CD4-positive, CD25-positive, alpha-beta regulatory T cell (primary cell): ENCODE results near the gene EHMT1. TPM values are rescaled to one million over a fixed set of nuclear protein-coding genes. Genes with fewer than 3 reads are reported as not detected.
A peak's percentile ranks its signal among the peaks of the same experiment; 100 is the strongest.

ENCODE experiments used
- ATAC-seq, 2 donors: fragments of 150-1000 bp; cut with Tn5 transposase; one replicate each; pipeline ENCODE4 v1.10.0; 2021; ENCODE audit warnings: low read depth in 2 of 2, moderate number of reproducible peaks in 2 of 2, moderate library complexity in 1 of 2
- DNase-seq, 3 donors: peaks; one replicate each; pipeline versions ENCODE4 v3.0.0 to v3.0.0-alpha.2; 2012 to 2022; ENCODE audit warnings: mixed read lengths in 1 of 3
- H3K27ac ChIP-seq: one replicate; pipeline ENCODE4 v1.7.0; 2013; ENCODE audit warnings: mild to moderate bottlenecking, low read length; ENCODE audit not compliant: insufficient read depth, poor library complexity, severe bottlenecking
- H3K27me3 ChIP-seq: one replicate; pipeline ENCODE4 v1.7.0; 2013; ENCODE audit warnings: low read length; ENCODE audit not compliant: control insufficient read depth, insufficient read depth
- H3K36me3 ChIP-seq: one replicate; pipeline ENCODE4 v1.7.0; 2013; ENCODE audit warnings: mild to moderate bottlenecking, low read length, moderate library complexity; ENCODE audit not compliant: control insufficient read depth, insufficient read depth
- H3K4me1 ChIP-seq: 2 replicates; pipeline ENCODE4 v1.7.0; 2013; ENCODE audit warnings: mild to moderate bottlenecking, low read length; ENCODE audit not compliant: insufficient read depth, control insufficient read depth, poor library complexity, severe bottlenecking
- H3K4me3 ChIP-seq: one replicate; pipeline ENCODE4 v1.7.0; 2013; ENCODE audit warnings: low read depth, mild to moderate bottlenecking, low read length, moderate library complexity
- H3K9me3 ChIP-seq, 2 experiments: 1 replicate in 1 of 2; 2 replicates in 1 of 2; pipeline ENCODE4 v1.7.0; 2013; ENCODE audit warnings: low read length in 2 of 2, mild to moderate bottlenecking in 1 of 2, moderate library complexity in 1 of 2; ENCODE audit not compliant: control insufficient read depth in 2 of 2
- H3K27ac Mint-ChIP-seq, 3 donors: one replicate each; pipeline ENCODE4 v1.8.0; 2020 to 2022; ENCODE audit warnings: mild to moderate bottlenecking in 3 of 3, mixed read lengths in 3 of 3, moderate library complexity in 2 of 3
- H3K27me3 Mint-ChIP-seq: one replicate; pipeline ENCODE4 v1.8.0; 2022; ENCODE audit warnings: mild to moderate bottlenecking, mixed read lengths
- H3K36me3 Mint-ChIP-seq: one replicate; pipeline ENCODE4 v1.8.0; 2020; ENCODE audit warnings: mixed read lengths
- H3K4me1 Mint-ChIP-seq, 4 donors: one replicate each; pipeline ENCODE4 v1.8.0; 2020 to 2022; ENCODE audit warnings: mixed read lengths in 4 of 4, mild to moderate bottlenecking in 1 of 4
- H3K4me3 Mint-ChIP-seq, 4 donors: one replicate each; pipeline ENCODE4 v1.8.0; 2020 to 2022; ENCODE audit warnings: mild to moderate bottlenecking in 4 of 4, mixed read lengths in 4 of 4, moderate library complexity in 3 of 4
- H3K9me3 Mint-ChIP-seq, 7 donors: one replicate each; pipeline ENCODE4 v1.8.0; 2020 to 2022; ENCODE audit warnings: mixed read lengths in 7 of 7, mild to moderate bottlenecking in 3 of 7, moderate library complexity in 2 of 7
- polyA plus RNA-seq, 4 donors: library from polyadenylated mRNA; unstranded; fragments of 300-500 nt; fragmentation: Illumina TruSeq; gene quantifications; one replicate each; pipeline ENCODE4 v1.2.3, GENCODE V29; 2021
- total RNA-seq: library from RNA; stranded (reverse); gene quantifications from one replicate; pipeline ENCODE4 v1.2.3, GENCODE V29; 2022

EHMT1 gene
- total and polyA plus RNA-seq, 5 donors from 2014 or later = 17.9 to 142 (median 20.0) TPM

DNA sequence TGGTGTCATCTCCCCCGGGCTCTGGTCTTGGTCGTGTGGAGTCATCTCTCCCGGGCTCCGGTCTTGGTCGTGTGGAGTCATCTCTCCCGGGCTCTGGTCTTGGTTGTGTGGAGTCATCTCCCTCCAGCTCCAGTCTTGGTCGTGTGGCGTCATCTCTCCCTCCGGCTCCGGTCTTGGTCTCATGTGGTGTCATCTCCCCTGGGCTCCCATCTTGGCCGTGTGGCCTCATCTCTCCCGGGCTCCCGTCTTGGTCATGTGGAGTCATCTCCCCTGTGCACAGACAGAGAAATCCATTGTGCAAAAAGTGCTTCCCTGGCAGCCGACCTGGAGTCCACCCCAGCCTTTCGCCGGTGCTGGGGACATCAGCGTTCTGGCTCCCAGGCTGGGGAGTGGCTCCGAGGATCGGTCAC, 167.7 kb downstream of the EHMT1 start:
- Mint-ChIP-seq H3K9me3 (no peaks in the 10 kb centered on the region), H3K36me3 (peaks cover 24% of the 10 kb centered on the region), H3K27ac (no peak overlapping the region), H3K27me3 (no peaks in the 10 kb centered on the region), H3K4me1 (peaks cover 0 to 8% (median 5%) of the 10 kb centered on the region in 4 donors), H3K4me3 (no peak overlapping the region)
- no peak overlapping the region for H3K27ac ChIP-seq
- H3K36me3 ChIP-seq = peaks cover 73% of the 10 kb centered on the region
- ATAC-seq (no peak), DNase-seq (no peak)
- no peaks in the 10 kb centered on the region for H3K4me1 ChIP-seq
- H3K27me3 ChIP-seq = no peaks in the 10 kb centered on the region
- H3K4me3 ChIP-seq = no peak overlapping the region
- H3K9me3 ChIP-seq = no peaks in the 10 kb centered on the region

DNA sequence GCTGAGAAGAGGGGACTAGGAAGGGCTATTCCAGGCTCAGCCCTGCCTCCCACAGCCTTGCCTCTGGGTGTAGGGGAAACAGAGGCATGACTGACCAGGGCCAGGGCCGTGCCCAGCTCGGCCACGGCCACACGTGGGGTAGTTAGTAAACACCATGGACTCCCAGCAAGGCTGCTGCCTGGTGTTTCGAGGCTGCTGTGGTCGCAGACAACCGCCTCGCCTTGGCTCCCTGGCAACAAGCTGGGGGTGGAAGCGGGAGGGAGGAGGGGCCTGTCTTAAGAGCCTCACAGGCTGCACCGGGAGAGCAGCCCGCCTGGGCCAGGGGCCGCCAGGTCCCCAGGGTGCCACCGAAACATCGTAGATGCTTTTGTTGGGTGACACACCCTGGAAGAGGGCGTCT, 168.6 kb downstream of the EHMT1 start:
- peaks cover 72% of the 10 kb centered on the region for H3K36me3 ChIP-seq
- no peak overlapping the region for H3K27ac Mint-ChIP-seq
- no peak overlapping the region for H3K4me3 Mint-ChIP-seq

GRCh38 chr9:137787786-137788505, 169.1 kb downstream of the EHMT1 start:
- Mint-ChIP-seq H3K27me3 (no peaks in the 10 kb centered on the region), H3K4me1 (peaks cover 0 to 8% (median 5%) of the 10 kb centered on the region in 4 donors), H3K9me3 (peaks cover 0 to 2% (median 0%) of the 10 kb centered on the region in 7 donors), H3K27ac (no peak overlapping the region), H3K36me3 (peaks cover 29% of the 10 kb centered on the region), H3K4me3 (no peak overlapping the region)
- H3K27ac ChIP-seq = no peak overlapping the region
- no peak overlapping the region for H3K4me3 ChIP-seq
- peaks cover 72% of the 10 kb centered on the region for H3K36me3 ChIP-seq
- no peaks in the 10 kb centered on the region for H3K27me3 ChIP-seq
- no peak for DNase-seq
- H3K9me3 ChIP-seq = no peaks in the 10 kb centered on the region
- peak in 1 of 2 donors; percentile 14 for ATAC-seq
- no peaks in the 10 kb centered on the region for H3K4me1 ChIP-seq

More for the DNA sequence above, 168.6 kb downstream of the EHMT1 start:
- Mint-ChIP-seq H3K27me3 (no peaks in the 10 kb centered on the region), H3K9me3 (peaks cover 0 to under 1% (median 0%) of the 10 kb centered on the region in 7 donors), H3K4me1 (peaks cover 0 to 8% (median 5%) of the 10 kb centered on the region in 4 donors), H3K36me3 (peaks cover 24% of the 10 kb centered on the region)
- Histone ChIP-seq H3K4me1 (no peaks in the 10 kb centered on the region), H3K9me3 (no peaks in the 10 kb centered on the region), H3K27me3 (no peaks in the 10 kb centered on the region), H3K27ac (no peak overlapping the region), H3K4me3 (no peak overlapping the region)
- DNase-seq (no peak), ATAC-seq (no peak)

DNA sequence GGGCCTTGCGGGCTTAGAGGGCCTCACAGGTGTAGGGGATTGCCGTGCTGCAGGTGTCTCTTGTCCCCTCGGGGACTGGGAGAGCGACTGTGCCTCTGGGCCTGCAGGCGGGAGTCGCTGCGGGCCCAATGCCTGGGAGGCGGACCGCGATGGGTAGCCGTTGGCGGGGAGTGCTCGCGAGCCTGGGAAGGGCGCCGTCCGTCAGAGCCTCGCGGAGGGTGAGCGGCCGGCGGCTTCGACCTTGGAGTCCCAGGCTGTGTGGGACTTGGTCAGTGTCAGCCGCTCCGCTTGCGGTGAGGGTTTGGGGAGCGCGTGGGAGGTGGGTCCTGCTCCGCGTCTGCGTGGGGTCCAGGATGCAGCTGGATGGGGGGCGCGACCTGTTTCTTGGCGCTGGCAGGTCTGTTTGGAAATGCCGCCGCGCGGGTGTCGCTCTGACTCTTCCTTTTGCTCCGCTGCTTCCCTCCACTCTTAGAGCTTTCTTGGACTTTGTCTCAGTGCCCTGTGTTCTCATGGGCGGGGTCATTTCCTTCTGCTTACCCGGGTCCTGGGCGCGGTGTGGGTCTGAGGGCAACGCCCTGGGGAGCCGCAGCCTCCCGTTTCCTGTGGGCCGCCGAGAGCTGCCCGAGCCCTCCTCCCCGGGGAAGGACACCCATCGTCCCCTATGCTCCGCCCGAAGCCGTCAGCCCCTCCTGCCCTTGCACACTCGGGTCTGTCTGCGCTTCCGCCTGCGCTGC, 169.9 kb downstream of the EHMT1 start:
- peaks cover 0 to 8% (median 2%) of the 10 kb centered on the region in 4 donors for H3K4me1 Mint-ChIP-seq
- peaks cover 0 to 2% (median 0%) of the 10 kb centered on the region in 7 donors for H3K9me3 Mint-ChIP-seq
- Histone ChIP-seq H3K27ac (no peak overlapping the region), H3K36me3 (peaks cover 73% of the 10 kb centered on the region), H3K27me3 (no peaks in the 10 kb centered on the region), H3K9me3 (no peaks in the 10 kb centered on the region), H3K4me3 (no peak overlapping the region), H3K4me1 (no peaks in the 10 kb centered on the region)
- no peak overlapping the region for H3K4me3 Mint-ChIP-seq
- peak overlapping the region in 1 of 3 donors; percentile 76 for H3K27ac Mint-ChIP-seq
- DNase-seq = no peak
- no peaks in the 10 kb centered on the region for H3K27me3 Mint-ChIP-seq
- ATAC-seq = no peak
- H3K36me3 Mint-ChIP-seq = peaks cover 36% of the 10 kb centered on the region

DNA sequence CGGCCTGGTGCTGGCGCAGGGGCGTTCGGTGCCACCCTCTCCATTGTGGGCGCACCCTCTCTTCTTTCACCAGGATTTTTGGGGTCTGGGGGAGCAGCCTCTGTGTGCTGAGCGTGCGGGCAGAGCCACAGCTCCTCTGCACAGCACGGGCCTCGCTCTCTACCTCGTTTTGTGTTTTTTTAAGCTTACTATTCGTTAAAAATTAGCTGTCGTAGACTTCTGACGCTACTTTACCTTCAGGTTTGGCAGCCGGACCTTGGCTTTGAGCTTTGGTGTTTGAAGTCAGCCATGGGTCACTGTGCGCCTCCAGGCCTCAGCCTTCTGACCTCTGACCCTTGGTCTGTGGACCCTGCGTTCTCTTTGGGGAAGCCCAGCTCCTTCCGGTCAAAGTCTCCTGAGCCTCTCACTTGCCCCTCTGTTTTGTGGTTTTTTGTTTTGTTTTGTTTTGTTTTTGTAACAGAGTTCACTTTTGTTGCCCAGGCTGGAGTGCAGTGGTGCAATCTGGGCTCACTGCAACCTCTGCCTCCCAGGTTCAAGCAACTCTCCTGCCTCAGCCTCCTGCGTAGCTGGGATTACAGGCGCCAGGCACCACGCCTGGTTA, 170.6 kb downstream of the EHMT1 start:
- H3K9me3 ChIP-seq = no peaks in the 10 kb centered on the region
- no peak for ATAC-seq
- Mint-ChIP-seq H3K27me3 (no peaks in the 10 kb centered on the region), H3K4me3 (no peak overlapping the region), H3K4me1 (peaks cover 0 to 8% (median under 1%) of the 10 kb centered on the region in 4 donors), H3K9me3 (peaks cover 0 to 2% (median 0%) of the 10 kb centered on the region in 7 donors), H3K36me3 (peaks cover 36% of the 10 kb centered on the region), H3K27ac (peak overlapping the region in 1 of 3 donors; percentile 14)
- no peak overlapping the region for H3K4me3 ChIP-seq
- no peaks in the 10 kb centered on the region for H3K27me3 ChIP-seq
- H3K27ac ChIP-seq = no peak overlapping the region
- H3K4me1 ChIP-seq = no peaks in the 10 kb centered on the region
- DNase-seq = no peak
- H3K36me3 ChIP-seq = peaks cover 73% of the 10 kb centered on the region

- H3K36me3 ChIP-seq = peaks cover 67% of the 10 kb centered on the region
- no peaks in the 10 kb centered on the region for H3K9me3 ChIP-seq
- Mint-ChIP-seq H3K27me3 (no peaks in the 10 kb centered on the region), H3K4me3 (no peak overlapping the region), H3K36me3 (peaks cover 47% of the 10 kb centered on the region), H3K4me1 (peaks cover 0 to 6% (median 0%) of the 10 kb centered on the region in 4 donors), H3K9me3 (peaks cover 0 to 2% (median 0%) of the 10 kb centered on the region in 7 donors), H3K27ac (peak overlapping the region in 1 of 3 donors; percentile 20)
- DNase-seq (no peak), ATAC-seq (no peak)
- no peaks in the 10 kb centered on the region for H3K27me3 ChIP-seq
- H3K4me3 ChIP-seq = no peak overlapping the region
- no peaks in the 10 kb centered on the region for H3K4me1 ChIP-seq
- H3K27ac ChIP-seq = no peak overlapping the region
Observed at GRCh38 chr9:137791947-137792346, 173.1 kb downstream of the EHMT1 start.

- Mint-ChIP-seq H3K9me3 (peaks cover 0 to 2% (median 0%) of the 10 kb centered on the region in 7 donors), H3K36me3 (peaks cover 57% of the 10 kb centered on the region), H3K27ac (peak overlapping the region in 1 of 3 donors; percentile 66), H3K4me3 (peak overlapping the region in 1 of 4 donors; percentile 3), H3K4me1 (peaks cover 0 to 5% (median 0%) of the 10 kb centered on the region in 4 donors), H3K27me3 (no peaks in the 10 kb centered on the region)
- H3K27ac ChIP-seq = no peak overlapping the region
- peaks cover 73% of the 10 kb centered on the region for H3K36me3 ChIP-seq
- H3K4me1 ChIP-seq = no peaks in the 10 kb centered on the region
- no peaks in the 10 kb centered on the region for H3K9me3 ChIP-seq
- no peak overlapping the region for H3K4me3 ChIP-seq
- DNase-seq = no peak
- ATAC-seq = no peak
- H3K27me3 ChIP-seq = no peaks in the 10 kb centered on the region
Observed at GRCh38 chr9:137793196-137793841, 174.5 kb downstream of the EHMT1 start.
